Endothelial cell of umbilical vein (primary cell): Measurements from ENCODE around the gene SUOX. TPM values are rescaled to one million over a fixed set of nuclear protein-coding genes. Genes with fewer than 3 reads are reported as not detected.

Experiments
- BruUV-seq: library from RNA; stranded (reverse); fragments of 400-500 nt; replicated peaks from 2 replicates; lab custom pipeline; 2021; lab: Mats Ljungman, UMichigan
- CTCF ChIA-PET: fragments of 300-600, 350-600 bp; sonication (Branson Sonifier 250); formaldehyde crosslinking; loops from one replicate; lab custom pipeline; 2021; ENCODE audit warnings: antibody characterized with exemption, inconsistent platforms; lab: Charles Lee
- POLR2A ChIA-PET: fragments of 300-600, 350-600 bp; sonication (Branson Sonifier 250); formaldehyde crosslinking; loops from one replicate; lab custom pipeline; 2021; ENCODE audit warnings: antibody characterized with exemption, inconsistent platforms; lab: Charles Lee
- DNase-seq: peaks from one replicate; pipeline ENCODE4 v3.0.0-alpha.2; 2011; ENCODE audit warnings: low read depth, low spot score
- FAIRE-seq: peaks from 2 replicates; lab custom pipeline; 2011; peaks lifted over from hg19 to GRCh38; lab: Jason Lieb, UNC
- H2AFZ ChIP-seq: 2 replicates; pipeline ENCODE4 v1.6.0; 2012; ENCODE audit warnings: low read depth, low read length, control low read depth, inconsistent platforms
- H3K27ac ChIP-seq: 2 replicates; pipeline ENCODE4 v1.5.1; 2011; ENCODE audit warnings: low read depth, mild to moderate bottlenecking, control low read depth, low read length, moderate library complexity; ENCODE audit not compliant: insufficient read depth
- H3K27me3 ChIP-seq, 2 experiments: 2 replicates each; pipeline versions ENCODE4 v1.6.0 to v1.6.1; 2011; ENCODE audit warnings: low read length in 2 of 2, mixed read lengths in 1 of 2; ENCODE audit not compliant: control insufficient read depth in 2 of 2, insufficient read depth in 2 of 2
- H3K36me3 ChIP-seq, 2 experiments: 2 replicates in 1 of 2; 3 replicates in 1 of 2; pipeline ENCODE4 v1.5.1; 2011; ENCODE audit warnings: low read length in 2 of 2, mild to moderate bottlenecking in 1 of 2, moderate library complexity in 1 of 2; ENCODE audit not compliant: control insufficient read depth in 2 of 2, insufficient read depth in 2 of 2; ENCODE audit errors: extremely low read depth in 1 of 2
- H3K4me1 ChIP-seq: 3 replicates; pipeline ENCODE4 v1.5.1; 2011; ENCODE audit warnings: mild to moderate bottlenecking, low read length; ENCODE audit not compliant: control insufficient read depth, insufficient read depth; ENCODE audit errors: extremely low read depth
- H3K4me2 ChIP-seq: 2 replicates; pipeline ENCODE4 v1.6.1; 2011; ENCODE audit warnings: low read length, control low read depth, mixed read lengths; ENCODE audit not compliant: insufficient read depth
- H3K4me3 ChIP-seq, 3 experiments: fragments of 200-600 bp in 1 of 3; sonication (generic), shearing (Covaris generic) in 1 of 3; replicated peaks in 1 of 3; 2 replicates each; pipeline ENCODE4 v1.5.1; 2011 to 2016; ENCODE audit warnings: control low read depth in 3 of 3, low read length in 3 of 3, mild to moderate bottlenecking in 2 of 3, inconsistent platforms in 1 of 3, low read depth in 1 of 3, moderate library complexity in 1 of 3; ENCODE audit not compliant: insufficient read depth in 1 of 3
- H3K79me2 ChIP-seq: 2 replicates; pipeline ENCODE4 v1.6.0; 2012; ENCODE audit warnings: low read length, inconsistent platforms; ENCODE audit not compliant: control insufficient read depth, insufficient read depth
- H3K9ac ChIP-seq: replicated peaks from 2 replicates; pipeline ENCODE3; 2011; ENCODE audit warnings: low read length, control low read depth; ENCODE audit not compliant: insufficient read depth; ENCODE audit errors: extremely low read depth
- H3K9me1 ChIP-seq: replicated peaks from 3 replicates; pipeline ENCODE4 v1.6.0; 2011; ENCODE audit warnings: mild to moderate bottlenecking, low read length; ENCODE audit not compliant: control insufficient read depth, insufficient read depth; ENCODE audit errors: extremely low read depth
- H3K9me3 ChIP-seq: replicated peaks from 2 replicates; pipeline ENCODE4 v1.5.1; 2012; ENCODE audit warnings: low read length, inconsistent platforms; ENCODE audit not compliant: control insufficient read depth, insufficient read depth
- H4K20me1 ChIP-seq: replicated peaks from 2 replicates; pipeline ENCODE3; 2011; ENCODE audit warnings: mild to moderate bottlenecking, low read length; ENCODE audit not compliant: control insufficient read depth, insufficient read depth; ENCODE audit errors: extremely low read depth
- CTCF ChIP-seq, 2 donors: IDR thresholded peaks; 1 replicate in 1 of 2; 2 replicates in 1 of 2; pipeline ENCODE4 v1.5.1; 2011; ENCODE audit warnings: low read length in 2 of 2, mild to moderate bottlenecking in 2 of 2, moderate library complexity in 2 of 2, control low read depth in 1 of 2, inconsistent platforms in 1 of 2, low read depth in 1 of 2; ENCODE audit not compliant: insufficient read depth in 1 of 2; ENCODE audit errors: extremely low read depth in 1 of 2
- EZH2 ChIP-seq: IDR thresholded peaks from 2 replicates; pipeline ENCODE4 v1.6.1; 2012; ENCODE audit warnings: borderline replicate concordance, low read depth, mild to moderate bottlenecking, moderate library complexity, low read length, inconsistent platforms; ENCODE audit not compliant: severe bottlenecking
- FOS ChIP-seq: IDR thresholded peaks from 2 replicates; pipeline ENCODE4 v1.6.1; 2011; ENCODE audit warnings: mild to moderate bottlenecking, low read length, moderate library complexity, borderline replicate concordance; ENCODE audit not compliant: insufficient read depth
- GATA2 ChIP-seq: IDR thresholded peaks from 2 replicates; pipeline ENCODE4 v1.7.0; 2011; ENCODE audit warnings: low read depth, mild to moderate bottlenecking, moderate library complexity, mixed read lengths, low read length; ENCODE audit not compliant: insufficient read length, insufficient read depth
- JUN ChIP-seq: IDR thresholded peaks from 2 replicates; pipeline ENCODE4 v1.6.1; 2011; ENCODE audit warnings: borderline replicate concordance, low read depth; ENCODE audit not compliant: insufficient read length, insufficient read depth
- MAX ChIP-seq: IDR thresholded peaks from 2 replicates; pipeline ENCODE4 v1.6.1; 2011; ENCODE audit not compliant: insufficient read depth, insufficient read length
- MYC ChIP-seq: IDR thresholded peaks from one replicate; pipeline ENCODE4 v1.6.1; 2011; ENCODE audit warnings: mild to moderate bottlenecking, low read depth, low read length
- POLR2A ChIP-seq: IDR thresholded peaks from 2 replicates; pipeline ENCODE4 v1.6.1; 2012; ENCODE audit warnings: low read depth, mild to moderate bottlenecking, control low read depth, low read length
- POLR2AphosphoS5 ChIP-seq: IDR thresholded peaks from 2 replicates; pipeline ENCODE4 v1.6.1; 2012; ENCODE audit warnings: low read depth, mild to moderate bottlenecking, control low read depth, low read length, moderate library complexity; ENCODE audit not compliant: insufficient read depth
- dilution Hi-C: fragments of 300-500 bp; cut with MboI; formaldehyde crosslinking; loops from one replicate; pipeline ENCODE4 v1.15.0; 2019; ENCODE audit warnings: low sequenced_read_pairs; ENCODE audit not compliant: extremely low pct_ligation_motif_present
- intact Hi-C: fragments of 100-400 bp; cut with micrococcal nuclease; formaldehyde crosslinking; loops from one replicate; pipeline ENCODE4 v1.10.0; 2022
- polyA plus RNA-seq, 4 experiments: library from polyadenylated mRNA; depleted of rRNA in 3 of 4; stranded (reverse) in 3 of 4; unstranded in 1 of 4; fragments of >200 nt; gene quantifications; 2 replicates each; pipeline versions ENCODE4 v1.2.1 to v1.2.3, GENCODE V29; 2011 to 2012; ENCODE audit warnings: missing spikeins in 1 of 4
- total RNA-seq: library from RNA; stranded (reverse); gene quantifications from 2 replicates; pipeline ENCODE4 v1.2.3, GENCODE V29; 2021

The SUOX gene
- total and polyA plus RNA-seq, 2 donors (not counting 3 experiments of a cell fraction or from before 2014, with no cell fraction given), result 24.3 to 31.4 TPM

DNA sequence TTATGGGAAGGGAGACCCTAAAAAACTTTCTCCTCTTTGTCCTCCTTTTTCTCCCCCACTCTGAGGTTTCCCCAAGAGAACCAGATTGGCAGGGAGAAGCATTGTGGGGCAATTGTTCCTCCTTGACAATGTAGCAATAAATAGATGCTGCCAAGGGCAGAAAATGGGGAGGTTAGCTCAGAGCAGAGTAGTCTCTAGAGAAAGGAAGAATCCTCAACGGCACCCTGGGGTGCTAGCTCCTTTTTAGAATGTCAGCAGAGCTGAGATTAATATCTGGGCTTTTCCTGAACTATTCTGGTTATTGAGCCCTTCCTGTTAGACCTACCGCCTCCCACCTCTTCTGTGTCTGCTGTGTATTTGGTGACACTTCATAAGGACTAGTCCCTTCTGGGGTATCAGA, 40.1 kb downstream of the SUOX start:
- ChIA-PET POLR2A (no interaction called here), CTCF (interaction anchor here (0.7 to 1.7 kb wide), 4 partner anchors 8 to 41 kb away, joined by 3 to 11 read pairs (median 6); no protein-coding TSS in a partner anchor)
- Histone ChIP-seq H3K27ac (no peak overlapping the region), H4K20me1 (no peaks in the 10 kb centered on the region), H3K4me1 (peaks cover 6% of the 10 kb centered on the region), H3K79me2 (peaks cover 3% of the 10 kb centered on the region), H3K4me3 (no peak overlapping the region), H2AFZ (no peak overlapping the region), H3K4me2 (no peak overlapping the region), H3K9me1 (no peaks in the 10 kb centered on the region), H3K9me3 (no peaks in the 10 kb centered on the region), H3K36me3 (peaks cover 2 to 9% of the 10 kb centered on the region in 2 experiments), H3K27me3 (no peaks in the 10 kb centered on the region), H3K9ac (no peak overlapping the region)
- DNase-seq, result no peak
- dilution Hi-C loops, result no loop called here
- TF ChIP-seq JUN (no peak), FOS (no peak), EZH2 (no peak), GATA2 (no peak), MYC (no peak), MAX (no peak), CTCF (IDR thresholded peaks at IDR 0.05; ENCODE audit: extremely low read depth in 1 of 2, insufficient read depth in 1 of 2, low read depth in 1 of 2, low read length in 2 of 2) (no peak), POLR2AphosphoS5 (no peak), POLR2A (no peak)
- intact Hi-C loops, result no loop called here
- no peak for FAIRE-seq
- BruUV-seq, result no TSS peak
